ENCODE results near the gene TAF11L2. TPM values are rescaled to one million over a fixed set of nuclear protein-coding genes. Genes with fewer than 3 reads are reported as not detected.
"Not testable (repeated sequence)": the region's sequence is repeated elsewhere in the genome, so short reads cannot be mapped to it uniquely, and the experiment has no call there.

TAF11L2 gene
- total RNA-seq = not detected in 3 replicates
- long read RNA-seq = 0 reads

DNA sequence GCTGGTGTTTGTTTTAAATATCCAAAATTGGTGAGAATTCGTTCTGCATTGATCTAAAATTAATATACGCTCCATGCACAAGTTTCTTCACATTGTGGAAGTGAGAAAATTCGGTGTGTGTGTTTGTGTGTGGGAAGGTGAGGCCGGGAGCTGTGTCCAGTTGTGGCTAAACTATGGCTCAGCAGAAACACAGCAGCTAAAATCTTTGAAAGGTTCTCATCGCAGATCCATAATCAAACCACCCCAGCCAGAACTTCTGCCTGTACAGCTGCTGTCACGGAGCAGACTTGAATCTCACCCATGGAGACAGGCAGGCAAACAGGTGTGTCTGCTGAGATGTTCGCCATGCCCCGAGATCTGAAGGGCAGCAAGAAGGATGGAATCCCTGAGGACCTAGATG, at the start of gene TAF11L2:
TSS of gene TAF11L2 (plus strand) at position 301 of the 400 bp plus-strand sequence.
- H3K36me3 Mint-ChIP-seq (ENCODE audit: low read depth); H3K4me1 Mint-ChIP-seq (ENCODE audit: low read depth); DNase-seq (ENCODE audit: low spot score); H3K27ac Mint-ChIP-seq (ENCODE audit: unreplicated experiment); H3K4me3 Mint-ChIP-seq (ENCODE audit: unreplicated experiment); H3K27me3 Mint-ChIP-seq (ENCODE audit: low read depth); H3K9me3 Mint-ChIP-seq (ENCODE audit: low read depth): not testable (repeated sequence)

DNA sequence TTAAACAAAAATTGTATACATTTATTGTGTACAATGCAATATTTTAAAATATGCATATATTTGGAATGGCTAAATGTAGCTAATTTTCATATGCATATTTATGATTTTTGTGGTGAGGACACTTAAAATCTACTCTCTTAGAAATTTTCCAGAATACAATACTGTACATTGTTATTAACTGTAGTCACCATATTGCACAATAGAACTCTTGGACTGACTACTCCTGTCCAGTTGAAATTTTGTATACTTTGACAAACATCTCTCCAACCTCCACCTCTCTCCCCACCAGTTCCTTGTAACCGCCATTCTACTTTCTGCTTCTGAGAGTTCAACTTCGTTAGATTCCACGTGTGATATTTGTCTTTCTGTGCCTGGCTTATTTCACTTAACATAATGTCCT, 49.2 kb upstream of the TAF11L2 start:
- H3K9me3 Mint-ChIP-seq (ENCODE audit: low read depth) = no peaks in the 10 kb centered on the region
- no peak for DNase-seq (ENCODE audit: low spot score)
- no peak overlapping the region for H3K27ac Mint-ChIP-seq (ENCODE audit: unreplicated experiment)
- no peaks in the 10 kb centered on the region for H3K36me3 Mint-ChIP-seq (ENCODE audit: low read depth)
- no peaks in the 10 kb centered on the region for H3K27me3 Mint-ChIP-seq (ENCODE audit: low read depth)
- TF ChIP-seq CTCF (IDR thresholded peaks at IDR 0.05) = no peak
- peaks cover 4% of the 10 kb centered on the region for H3K4me1 Mint-ChIP-seq (ENCODE audit: low read depth)
- H3K4me3 Mint-ChIP-seq (ENCODE audit: unreplicated experiment) = no peak overlapping the region

DNA sequence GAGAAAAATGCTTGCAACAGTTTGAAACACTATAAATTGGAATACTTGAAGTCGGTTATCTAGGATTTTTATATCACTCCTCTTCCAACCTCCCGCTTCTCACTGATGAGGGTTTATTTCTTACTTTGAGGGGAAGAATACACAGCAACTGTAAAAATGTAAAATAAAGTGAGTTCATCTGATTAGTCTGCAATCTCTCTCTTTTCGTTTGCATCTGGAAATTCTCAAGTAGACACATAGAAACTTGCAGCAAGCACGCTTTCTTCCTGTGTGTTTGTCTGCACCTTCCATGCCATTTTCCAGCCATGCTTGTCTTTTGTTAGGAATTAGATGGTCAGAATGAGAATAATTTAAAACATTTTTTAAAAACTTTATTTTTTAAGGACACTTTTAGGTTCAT, 45.1 kb upstream of the TAF11L2 start:
- H3K36me3 Mint-ChIP-seq (ENCODE audit: low read depth) = no peaks in the 10 kb centered on the region
- no peak overlapping the region for H3K4me3 Mint-ChIP-seq (ENCODE audit: unreplicated experiment)
- DNase-seq (ENCODE audit: low spot score) = no peak
- no peaks in the 10 kb centered on the region for H3K4me1 Mint-ChIP-seq (ENCODE audit: low read depth)
- TF ChIP-seq CTCF (IDR thresholded peaks at IDR 0.05) = no peak
- no peak overlapping the region for H3K27ac Mint-ChIP-seq (ENCODE audit: unreplicated experiment)
- no peaks in the 10 kb centered on the region for H3K27me3 Mint-ChIP-seq (ENCODE audit: low read depth)
- H3K9me3 Mint-ChIP-seq (ENCODE audit: low read depth) = peaks cover 3% of the 10 kb centered on the region

- Mint-ChIP-seq H3K4me1 (ENCODE audit: low read depth) (no peaks in the 10 kb centered on the region), H3K36me3 (ENCODE audit: low read depth) (peaks cover 8% of the 10 kb centered on the region), H3K9me3 (ENCODE audit: low read depth) (peaks cover 26% of the 10 kb centered on the region), H3K4me3 (ENCODE audit: unreplicated experiment) (no peak overlapping the region), H3K27me3 (ENCODE audit: low read depth) (peaks cover under 1% of the 10 kb centered on the region), H3K27ac (ENCODE audit: unreplicated experiment) (no peak overlapping the region)
- no peak for DNase-seq (ENCODE audit: low spot score)
- no peak for TF ChIP-seq CTCF (IDR thresholded peaks at IDR 0.05)
Observed at GRCh38 chr5:17455942-17456341, 42.1 kb upstream of the TAF11L2 start.

DNA sequence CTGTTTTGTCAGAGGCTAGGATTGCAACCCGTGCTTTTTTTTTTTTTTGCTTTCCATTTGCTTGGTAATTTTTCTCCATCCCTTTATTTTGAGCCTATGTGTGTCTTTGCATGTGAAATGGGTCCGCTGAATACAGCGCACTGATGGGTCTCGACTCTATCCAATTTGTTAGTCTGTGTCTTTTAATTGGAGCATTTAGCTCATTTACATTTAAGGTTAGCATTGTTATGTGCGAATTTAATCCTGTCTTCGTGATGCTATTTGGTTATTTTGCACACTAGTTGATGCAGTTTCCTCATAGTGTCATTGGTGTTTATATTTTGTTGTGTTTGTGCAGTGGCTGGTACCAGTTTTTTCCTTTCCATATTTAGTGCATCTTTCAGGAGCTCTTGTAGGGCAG, 36.2 kb upstream of the TAF11L2 start:
- H3K36me3 Mint-ChIP-seq (ENCODE audit: low read depth) = peaks cover 20% of the 10 kb centered on the region
- DNase-seq (ENCODE audit: low spot score) = no peak
- peaks cover 4% of the 10 kb centered on the region for H3K27me3 Mint-ChIP-seq (ENCODE audit: low read depth)
- H3K27ac Mint-ChIP-seq (ENCODE audit: unreplicated experiment) = no peak overlapping the region
- H3K9me3 Mint-ChIP-seq (ENCODE audit: low read depth) = peaks cover 39% of the 10 kb centered on the region
- no peak overlapping the region for H3K4me3 Mint-ChIP-seq (ENCODE audit: unreplicated experiment)
- no peaks in the 10 kb centered on the region for H3K4me1 Mint-ChIP-seq (ENCODE audit: low read depth)
- no peak for TF ChIP-seq CTCF (IDR thresholded peaks at IDR 0.05)

DNA sequence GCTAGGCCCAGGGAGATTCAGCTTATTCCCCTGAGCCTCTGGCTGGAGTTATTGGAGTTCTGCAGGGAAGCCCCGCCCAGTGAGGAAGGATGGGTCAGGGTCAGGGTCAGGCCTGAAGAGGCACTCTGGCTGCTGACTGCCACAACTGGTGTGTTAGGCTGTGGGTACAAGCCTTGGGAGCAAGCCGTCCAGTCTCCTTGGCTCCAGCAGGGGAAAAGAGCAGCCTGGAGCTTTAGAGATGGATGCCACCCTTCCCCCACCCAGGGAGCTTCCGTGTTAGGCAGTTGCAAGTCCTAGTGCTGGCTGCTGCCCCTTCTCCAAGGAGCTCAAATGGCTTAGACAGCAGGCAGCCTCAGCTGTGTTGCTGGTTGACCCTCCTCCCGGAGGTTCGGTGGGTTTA, 34.4 kb upstream of the TAF11L2 start:
- H3K27me3 Mint-ChIP-seq (ENCODE audit: low read depth) = peaks cover 4% of the 10 kb centered on the region
- no peak for TF ChIP-seq CTCF (IDR thresholded peaks at IDR 0.05)
- H3K27ac Mint-ChIP-seq (ENCODE audit: unreplicated experiment) = no peak overlapping the region
- no peak for DNase-seq (ENCODE audit: low spot score)
- peaks cover 39% of the 10 kb centered on the region for H3K9me3 Mint-ChIP-seq (ENCODE audit: low read depth)
- no peak overlapping the region for H3K4me3 Mint-ChIP-seq (ENCODE audit: unreplicated experiment)
- no peaks in the 10 kb centered on the region for H3K4me1 Mint-ChIP-seq (ENCODE audit: low read depth)
- peaks cover 17% of the 10 kb centered on the region for H3K36me3 Mint-ChIP-seq (ENCODE audit: low read depth)

All from chondrocyte (in vitro differentiated cells).